HEK293T (cell line): Measurements from ENCODE around the gene GDF10.

Source experiments
- CTCF ChIA-PET: fragments of 350-600 bp; formaldehyde crosslinking; extraction: SDS; loops from one replicate; lab custom pipeline; 2021; ENCODE audit warnings: antibody characterized with exemption, inconsistent platforms; lab: Yijun Ruan, JAX
- POLR2A ChIA-PET: fragments of 350-600 bp; formaldehyde crosslinking; extraction: SDS; loops from one replicate; lab custom pipeline; 2020; ENCODE audit warnings: antibody characterized with exemption, inconsistent platforms; lab: Yijun Ruan, JAX
- DNase-seq: peaks from one replicate; pipeline ENCODE4 v3.0.0; 2012; ENCODE audit warnings: mixed read lengths; ENCODE audit errors: extremely low spot score
- ARNT ChIP-seq: fragments of 450-650 bp; IDR thresholded peaks from 2 replicates; pipeline ENCODE4 v1.6.1; 2017; ENCODE audit warnings: mild to moderate bottlenecking
- BHLHE40 ChIP-seq: fragments of 450-650 bp; IDR thresholded peaks from 2 replicates; pipeline ENCODE4 v1.6.1; 2016; ENCODE audit warnings: mild to moderate bottlenecking, moderate library complexity, borderline replicate concordance
- CTBP1 ChIP-seq: fragments of 450-650 bp; IDR thresholded peaks from 2 replicates; pipeline ENCODE4 v1.6.1; 2016; ENCODE audit warnings: borderline replicate concordance
- ELF4 ChIP-seq: fragments of 450-650 bp; IDR thresholded peaks from 2 replicates; pipeline ENCODE4 v1.6.1; 2017; ENCODE audit warnings: antibody characterized with exemption
- FOXA1 ChIP-seq: fragments of 450-650 bp; IDR thresholded peaks from 2 replicates; pipeline ENCODE4 v1.6.1; 2016; ENCODE audit warnings: mild to moderate bottlenecking
- FOXK2 ChIP-seq: fragments of 450-650 bp; IDR thresholded peaks from 2 replicates; pipeline ENCODE4 v1.6.1; 2016; ENCODE audit warnings: mild to moderate bottlenecking
- FOXM1 ChIP-seq: fragments of 450-650 bp; IDR thresholded peaks from 2 replicates; pipeline ENCODE4 v1.6.1; 2017; ENCODE audit warnings: mild to moderate bottlenecking, borderline replicate concordance
- HDGF ChIP-seq: fragments of 450-650 bp; IDR thresholded peaks from 2 replicates; pipeline ENCODE4 v1.6.1; 2017; ENCODE audit warnings: antibody characterized with exemption, borderline replicate concordance
- L3MBTL2 ChIP-seq: fragments of 450-650 bp; conservative IDR thresholded peaks from 2 replicates; pipeline ENCODE4 v1.6.1; 2016; ENCODE audit warnings: mild to moderate bottlenecking
- LEF1 ChIP-seq: fragments of 450-650 bp; IDR thresholded peaks from 2 replicates; pipeline ENCODE4 v1.6.1; 2017; ENCODE audit warnings: mild to moderate bottlenecking, borderline replicate concordance
- NFRKB ChIP-seq: fragments of 450-650 bp; IDR thresholded peaks from 2 replicates; pipeline ENCODE4 v1.6.1; 2016; ENCODE audit warnings: mild to moderate bottlenecking, moderate library complexity
- SP1 ChIP-seq: fragments of 450-650 bp; IDR thresholded peaks from 2 replicates; pipeline ENCODE4 v1.6.1; 2017
- SUZ12 ChIP-seq: fragments of 450-650 bp; IDR thresholded peaks from 2 replicates; pipeline ENCODE4 v1.6.1; 2016; ENCODE audit warnings: mild to moderate bottlenecking
- TARDBP ChIP-seq: fragments of 450-650 bp; IDR thresholded peaks from 2 replicates; pipeline ENCODE4 v1.6.1; 2016
- ZNF384 ChIP-seq: fragments of 450-650 bp; IDR thresholded peaks from 2 replicates; pipeline ENCODE4 v1.6.1; 2016
- TF ChIP-seq, protein P1 (sequence below): fragments of 450-650 bp; IDR thresholded peaks from 2 replicates; pipeline ENCODE4 v1.6.1; 2016

The GDF10 gene

GRCh38 chr10:47277352-47278151 is 22.4 kb upstream of the GDF10 start:
- no peak for DNase-seq
- TF ChIP-seq SP1 = no peak
- no peak for TF ChIP-seq LEF1
- TF ChIP-seq BHLHE40 = no peak
- TF ChIP-seq HDGF = no peak
- TF ChIP-seq FOXA1 = no peak
- TF ChIP-seq L3MBTL2 = no peak
- no peak for TF ChIP-seq ELF4
- TF ChIP-seq SUZ12 = no peak
- no peak for TF ChIP-seq FOXM1
- no peak for TF ChIP-seq TARDBP
- ChIA-PET POLR2A (no interaction called here), CTCF (no interaction called here)

DNA sequence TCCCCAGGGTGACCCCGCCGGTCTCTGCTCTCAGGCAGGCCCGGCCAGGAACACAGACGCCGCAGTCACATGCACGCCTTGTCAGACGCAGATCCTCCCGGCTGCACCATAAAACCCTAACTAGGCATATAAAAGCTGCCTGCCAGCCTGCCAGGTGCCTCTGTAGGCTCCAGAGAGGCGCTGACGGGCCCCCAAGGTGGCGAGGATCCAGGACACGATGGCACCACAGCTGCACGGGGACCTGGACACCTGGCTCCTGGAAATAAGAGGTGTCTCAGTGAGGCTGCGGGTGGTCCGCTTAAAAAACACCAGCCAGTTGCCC is 21.9 kb upstream of the GDF10 start:
- POLR2A ChIA-PET = no interaction called here
- no peak for TF ChIP-seq SP1
- TF ChIP-seq TARDBP = no peak
- TF ChIP-seq SUZ12 = no peak
- TF ChIP-seq ELF4 = no peak
- TF ChIP-seq FOXK2 = no peak
- no peak for TF ChIP-seq ARNT
- TF ChIP-seq FOXA1 = no peak
- TF ChIP-seq CTBP1 = no peak
- TF ChIP-seq NFRKB = no peak
- TF ChIP-seq ZNF384 = no peak
- no peak for TF ChIP-seq L3MBTL2
- no peak for TF ChIP-seq HDGF
- DNase-seq = no peak
- CTCF ChIA-PET = no interaction called here

GRCh38 chr10:47278720-47279119 is 21.3 kb upstream of the GDF10 start:
- TF ChIP-seq NFRKB (no peak), FOXM1 (no peak)
- TF ChIP-seq, protein P1, sequence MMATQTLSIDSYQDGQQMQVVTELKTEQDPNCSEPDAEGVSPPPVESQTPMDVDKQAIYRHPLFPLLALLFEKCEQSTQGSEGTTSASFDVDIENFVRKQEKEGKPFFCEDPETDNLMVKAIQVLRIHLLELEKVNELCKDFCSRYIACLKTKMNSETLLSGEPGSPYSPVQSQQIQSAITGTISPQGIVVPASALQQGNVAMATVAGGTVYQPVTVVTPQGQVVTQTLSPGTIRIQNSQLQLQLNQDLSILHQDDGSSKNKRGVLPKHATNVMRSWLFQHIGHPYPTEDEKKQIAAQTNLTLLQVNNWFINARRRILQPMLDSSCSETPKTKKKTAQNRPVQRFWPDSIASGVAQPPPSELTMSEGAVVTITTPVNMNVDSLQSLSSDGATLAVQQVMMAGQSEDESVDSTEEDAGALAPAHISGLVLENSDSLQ = no peak
- ChIA-PET POLR2A (no interaction called here), CTCF (no interaction called here)
- no peak for DNase-seq

DNA sequence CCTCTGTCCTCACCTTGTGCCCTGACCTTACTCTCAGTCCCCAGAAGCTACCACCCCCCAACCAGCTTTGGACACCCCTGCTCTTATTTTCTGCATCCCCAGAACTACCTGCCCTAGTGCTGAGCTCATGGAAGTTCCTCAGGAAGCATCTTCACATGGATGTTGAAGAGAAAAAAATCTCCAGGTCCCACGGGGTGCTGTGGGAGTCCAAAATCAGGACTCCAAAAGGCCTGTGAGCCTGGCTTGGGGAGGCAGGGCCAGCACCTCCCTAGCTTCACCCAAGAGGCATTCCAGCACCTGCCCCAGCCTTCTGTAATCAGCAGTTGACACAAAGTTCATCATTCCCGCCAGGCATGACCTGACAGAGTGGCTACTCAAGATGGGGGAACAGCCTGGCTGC is 20.7 kb upstream of the GDF10 start:
- POLR2A ChIA-PET = no interaction called here
- CTCF ChIA-PET = no interaction called here
- no peak for DNase-seq
- TF ChIP-seq SP1 (no peak), BHLHE40 (no peak), SUZ12 (no peak), ARNT (no peak), NFRKB (no peak), FOXA1 (no peak), FOXM1 (no peak), CTBP1 (no peak), ELF4 (no peak), HDGF (no peak)
- TF ChIP-seq, protein P1 = no peak

DNA sequence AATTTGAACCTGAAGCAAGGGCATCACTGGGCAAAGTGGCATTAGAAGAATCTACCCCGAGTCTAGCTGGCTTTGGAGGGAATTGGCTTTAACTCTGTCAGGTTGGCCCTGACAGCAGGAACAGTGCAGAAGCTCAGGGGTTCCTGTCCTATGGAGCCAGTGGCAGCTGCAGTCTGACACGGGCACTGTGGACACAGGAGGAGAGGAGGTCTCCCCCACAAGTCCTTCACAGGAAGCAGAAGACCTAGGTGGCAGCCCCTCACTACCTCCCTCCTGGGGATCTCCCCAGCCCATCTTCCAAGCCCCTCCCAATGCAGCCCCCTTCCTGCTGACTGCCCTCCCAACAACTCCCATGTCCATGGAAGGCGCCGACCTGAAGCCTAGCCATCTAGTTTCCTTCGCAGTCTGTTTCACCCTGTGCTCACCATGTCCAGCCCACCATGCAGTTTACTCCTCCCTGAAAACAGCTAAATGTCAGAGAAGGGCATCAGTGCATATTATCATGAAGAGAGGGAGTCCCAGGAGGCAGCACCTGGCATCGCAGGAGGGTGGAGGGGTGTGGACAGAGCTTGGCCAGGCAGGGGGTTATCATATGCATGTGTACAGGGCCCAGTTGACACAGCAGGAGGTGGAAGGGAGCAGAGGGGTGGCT is 17.9 kb upstream of the GDF10 start:
- DNase-seq = no peak
- TF ChIP-seq, protein P1 = no peak
- TF ChIP-seq L3MBTL2 = no peak
- no peak for TF ChIP-seq CTBP1
- no peak for TF ChIP-seq FOXK2
- TF ChIP-seq FOXA1 = no peak
- TF ChIP-seq FOXM1 = no peak
- no peak for TF ChIP-seq ELF4
- TF ChIP-seq TARDBP = no peak
- no peak for TF ChIP-seq NFRKB
- TF ChIP-seq SUZ12 = no peak
- no peak for TF ChIP-seq ARNT
- no peak for TF ChIP-seq LEF1
- no peak for TF ChIP-seq ZNF384
- TF ChIP-seq HDGF = no peak
- TF ChIP-seq SP1 = no peak
- CTCF ChIA-PET = no interaction called here

DNA sequence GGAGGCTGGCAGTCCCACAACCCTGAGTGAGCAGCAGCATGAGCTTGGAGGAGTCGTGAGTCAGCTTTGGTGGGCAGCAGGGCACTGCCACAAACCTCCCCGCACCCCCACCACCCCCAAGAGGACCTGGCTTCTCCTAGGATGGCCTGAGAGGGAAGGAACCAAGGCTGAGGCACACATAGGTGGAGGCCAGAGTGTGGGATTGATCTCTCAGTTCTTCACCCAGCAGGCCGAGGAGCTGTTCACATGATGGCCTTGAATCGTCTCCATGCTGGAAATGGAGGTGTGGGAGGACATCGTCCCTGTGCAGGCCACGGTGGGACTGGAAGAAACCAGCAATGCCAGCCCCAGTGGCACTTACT is 17.4 kb upstream of the GDF10 start:
- CTCF ChIA-PET = no interaction called here
- no peak for DNase-seq
- TF ChIP-seq NFRKB (no peak), CTBP1 (no peak), ZNF384 (no peak), HDGF (no peak), ARNT (no peak)
- POLR2A ChIA-PET = no interaction called here

More for the DNA sequence above, 17.9 kb upstream of the GDF10 start:
- POLR2A ChIA-PET = no interaction called here
